Superior temporal gyrus (tissue), 1 donor: ENCODE data around the gene SMARCD2.
"Not testable (repeated sequence)": the region's sequence is repeated elsewhere in the genome, so short reads cannot be mapped to it uniquely, and the experiment has no call there.

Experiments
- DNase-seq: peaks from one replicate; pipeline ENCODE4 v3.0.0-alpha.2; 2016; ENCODE audit errors: extremely low spot score

Gene SMARCD2

GRCh38 chr17:63850401-63850800, 7.9 kb upstream of the SMARCD2 start:
- no peak for DNase-seq

- peak; percentile 87 for DNase-seq
Measured at GRCh38 chr17:63848834-63849689, 6.6 kb upstream of the SMARCD2 start.

- no peak for DNase-seq
Measured at GRCh38 chr17:63847525-63848249, 5.2 kb upstream of the SMARCD2 start.

GRCh38 chr17:63845509-63845908, 3.0 kb upstream of the SMARCD2 start:
- DNase-seq: no peak

- no peak for DNase-seq
Measured at GRCh38 chr17:63843910-63844677, 1.6 kb upstream of the SMARCD2 start.

- not testable (repeated sequence) for DNase-seq
Measured at GRCh38 chr17:63843387-63843888, 953 bp upstream of the SMARCD2 start.

GRCh38 chr17:63842173-63842539, 329 bp downstream of the SMARCD2 start:
- DNase-seq: no peak

GRCh38 chr17:63841350-63842172, 924 bp downstream of the SMARCD2 start:
- DNase-seq: peak; percentile 61

- DNase-seq: peak; percentile 46
Measured at GRCh38 chr17:63840591-63841349, 1.7 kb downstream of the SMARCD2 start.

GRCh38 chr17:63838631-63839171, 3.8 kb downstream of the SMARCD2 start:
- DNase-seq: peak; percentile 92

GRCh38 chr17:63837962-63838600, 4.4 kb downstream of the SMARCD2 start:
- no peak for DNase-seq

- no peak for DNase-seq
Measured at GRCh38 chr17:63837480-63837879, 5.0 kb downstream of the SMARCD2 start.

- DNase-seq: no peak
Measured at GRCh38 chr17:63836811-63837210, 5.7 kb downstream of the SMARCD2 start.

GRCh38 chr17:63835167-63835720, 7.2 kb downstream of the SMARCD2 start:
- no peak for DNase-seq

GRCh38 chr17:63834431-63835166, 7.9 kb downstream of the SMARCD2 start:
- peak; percentile 80 for DNase-seq

- no peak for DNase-seq
Measured at GRCh38 chr17:63833741-63834373, 8.6 kb downstream of the SMARCD2 start.

GRCh38 chr17:63833026-63833740, 9.3 kb downstream of the SMARCD2 start:
- no peak for DNase-seq
